Lower leg skin (tissue), 4 donors: ENCODE measurements around the gene PHETA1. TPM values are rescaled to one million over a fixed set of nuclear protein-coding genes. Genes with fewer than 3 reads are reported as not detected.
"Not testable (repeated sequence)": the region's sequence is repeated elsewhere in the genome, so short reads cannot be mapped to it uniquely, and the experiment has no call there.

ENCODE experiments used
- DNase-seq, 2 donors: peaks; one replicate each; pipeline ENCODE4 v3.0.0-alpha.2; 2019; ENCODE audit warnings: low spot score in 2 of 2
- H3K4me3 ChIP-seq: fragments of 200-600 bp; sonication (generic); 2 replicates; pipeline ENCODE4 v1.5.1; 2017; ENCODE audit warnings: mild to moderate bottlenecking, low read depth; ENCODE audit not compliant: poor library complexity, severe bottlenecking
- POLR2A ChIP-seq, 2 donors: fragments of 450-650 bp; IDR thresholded peaks; one replicate each; pipeline ENCODE4 v1.6.1; 2016 to 2017; ENCODE audit warnings: antibody characterized with exemption in 2 of 2, mild to moderate bottlenecking in 1 of 2, moderate library complexity in 1 of 2
- WGBS, 2 donors: methylation state at CpG; one replicate each; pipeline ENCODE4 v1.1.5; 2018; 5-methylcytosine and 5-hydroxymethylcytosine counted together
- intact Hi-C: fragments of 100-400 bp; cut with DNase I; formaldehyde crosslinking; loops from one replicate; pipeline ENCODE4 v1.15.0; 2023; ENCODE audit warnings: low total_unique reads
- total RNA-seq, 4 donors: library from RNA; depleted of rRNA; stranded (reverse); fragments of >200 nt; gene quantifications; one replicate each; pipeline ENCODE4 v1.1.0, GENCODE V29; 2016
- TF ChIP-seq, protein P1 (sequence below), 3 donors: fragments of 450-650 bp; IDR thresholded peaks; one replicate each; pipeline ENCODE4 v1.5.1; 2016; ENCODE audit warnings: antibody characterized with exemption in 3 of 3, mild to moderate bottlenecking in 3 of 3, moderate library complexity in 2 of 3

PHETA1 gene
- total RNA-seq, 4 donors from 2014 or later = 18.6 to 37.3 (median 25.1) TPM

DNA sequence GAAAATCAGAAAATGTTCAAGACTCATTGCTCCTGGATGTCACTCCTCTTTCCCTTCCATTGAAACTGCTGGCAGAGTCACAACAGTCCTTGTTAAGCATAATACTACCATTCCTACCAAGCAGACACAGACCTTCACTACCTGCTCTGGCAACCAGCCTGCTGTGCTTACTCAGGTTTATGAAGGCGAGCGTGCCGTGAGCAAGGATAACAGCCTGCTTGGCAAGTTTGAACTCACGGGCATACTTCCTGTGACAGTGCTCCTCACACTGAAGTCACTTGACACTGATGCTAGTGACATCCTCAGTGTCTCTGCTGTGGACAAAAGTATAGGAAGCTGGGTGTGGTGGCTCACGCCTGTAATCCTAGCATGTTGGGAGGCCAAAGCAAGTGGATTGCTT is 15.7 kb upstream of the PHETA1 start:
- WGBS, 2 donors = 52 to 58% methylated on average over 5 of the region's 5 CpGs
- intact Hi-C loops = no loop called here
- no peak for DNase-seq
- TF ChIP-seq POLR2A (IDR thresholded peaks at IDR 0.05) = no peak
- TF ChIP-seq, protein P1, sequence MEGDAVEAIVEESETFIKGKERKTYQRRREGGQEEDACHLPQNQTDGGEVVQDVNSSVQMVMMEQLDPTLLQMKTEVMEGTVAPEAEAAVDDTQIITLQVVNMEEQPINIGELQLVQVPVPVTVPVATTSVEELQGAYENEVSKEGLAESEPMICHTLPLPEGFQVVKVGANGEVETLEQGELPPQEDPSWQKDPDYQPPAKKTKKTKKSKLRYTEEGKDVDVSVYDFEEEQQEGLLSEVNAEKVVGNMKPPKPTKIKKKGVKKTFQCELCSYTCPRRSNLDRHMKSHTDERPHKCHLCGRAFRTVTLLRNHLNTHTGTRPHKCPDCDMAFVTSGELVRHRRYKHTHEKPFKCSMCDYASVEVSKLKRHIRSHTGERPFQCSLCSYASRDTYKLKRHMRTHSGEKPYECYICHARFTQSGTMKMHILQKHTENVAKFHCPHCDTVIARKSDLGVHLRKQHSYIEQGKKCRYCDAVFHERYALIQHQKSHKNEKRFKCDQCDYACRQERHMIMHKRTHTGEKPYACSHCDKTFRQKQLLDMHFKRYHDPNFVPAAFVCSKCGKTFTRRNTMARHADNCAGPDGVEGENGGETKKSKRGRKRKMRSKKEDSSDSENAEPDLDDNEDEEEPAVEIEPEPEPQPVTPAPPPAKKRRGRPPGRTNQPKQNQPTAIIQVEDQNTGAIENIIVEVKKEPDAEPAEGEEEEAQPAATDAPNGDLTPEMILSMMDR (IDR thresholded peaks at IDR 0.05) = no peak
- no peak overlapping the region for H3K4me3 ChIP-seq

DNA sequence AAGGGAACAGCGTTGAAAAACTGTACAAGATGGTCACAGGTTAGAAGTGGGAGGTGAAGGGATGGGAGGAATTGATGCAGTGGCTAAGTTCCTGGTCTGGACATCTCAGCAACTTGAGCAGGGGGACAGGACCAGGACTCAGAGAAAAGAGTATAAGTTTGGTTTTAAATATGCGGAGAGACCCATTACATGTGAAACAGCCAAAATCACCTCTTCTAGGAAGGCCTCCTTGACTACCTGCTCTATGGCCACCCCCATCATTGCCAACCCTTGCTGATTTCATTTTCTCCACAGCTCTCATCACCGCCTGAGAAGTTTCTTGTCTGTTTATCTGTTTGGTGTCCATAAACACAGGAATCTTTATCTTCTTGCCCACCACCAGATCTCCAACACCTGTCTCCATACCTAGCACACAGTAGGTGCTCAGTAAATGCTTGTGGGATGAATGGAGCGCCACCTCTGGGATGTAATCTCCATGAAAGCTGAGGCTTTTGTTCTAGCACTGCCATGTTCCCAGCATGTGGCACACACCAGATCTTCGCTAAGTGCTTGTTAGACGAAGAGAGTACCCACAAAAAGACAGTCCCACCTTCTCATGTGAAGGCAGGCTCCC is 11.2 kb upstream of the PHETA1 start:
- H3K4me3 ChIP-seq = no peak overlapping the region
- no peak for DNase-seq
- intact Hi-C loops = no loop called here
- no peak for TF ChIP-seq POLR2A (IDR thresholded peaks at IDR 0.05)
- TF ChIP-seq, protein P1 (IDR thresholded peaks at IDR 0.05) = no peak
- WGBS, 2 donors = 94 to 95% methylated on average over 6 of the region's 6 CpGs

DNA sequence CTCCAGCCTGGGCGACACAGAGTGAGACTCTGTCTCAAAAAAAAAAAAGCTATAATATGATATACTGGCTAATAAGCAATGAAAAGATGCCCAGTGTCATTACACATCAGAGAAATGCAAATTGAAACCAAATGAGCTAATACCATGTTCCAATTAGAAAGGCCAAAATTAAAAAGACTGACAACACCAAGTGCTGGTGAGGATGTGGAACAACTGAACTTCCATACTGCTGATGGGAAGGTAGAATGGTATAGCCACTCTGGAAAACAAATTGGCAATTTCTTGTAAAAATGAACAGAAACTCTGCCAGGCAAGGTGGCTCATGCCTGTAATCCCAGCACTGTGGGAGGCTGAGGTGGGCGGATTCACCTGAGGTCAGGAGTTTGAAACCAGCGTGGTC is 8.5 kb upstream of the PHETA1 start:
- no peak for DNase-seq
- 92 to 93% methylated on average over 3 of the region's 3 CpGs for WGBS, 2 donors
- H3K4me3 ChIP-seq = no peak overlapping the region
- TF ChIP-seq, protein P1 (IDR thresholded peaks at IDR 0.05) = no peak
- no peak for TF ChIP-seq POLR2A (IDR thresholded peaks at IDR 0.05)
- intact Hi-C loops = no loop called here

DNA sequence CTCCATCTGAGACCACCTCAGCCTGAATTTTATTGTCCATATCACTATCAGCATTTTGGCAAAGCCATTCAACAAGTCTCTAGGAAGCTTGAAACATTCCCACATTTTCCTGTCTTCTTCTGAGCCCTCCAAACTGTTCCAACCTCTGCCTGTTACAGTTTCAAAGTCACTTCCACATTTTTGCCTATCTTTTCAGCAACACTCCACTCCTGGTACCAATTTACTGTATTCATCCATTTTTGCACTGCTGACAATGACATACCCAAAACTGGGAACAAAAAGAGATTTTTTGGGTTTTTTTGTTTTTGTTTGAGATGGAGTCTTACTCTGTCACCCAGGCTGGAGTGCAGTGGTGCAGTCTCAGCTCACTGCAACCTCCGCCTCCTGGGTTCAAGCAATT is 4.3 kb upstream of the PHETA1 start:
- H3K4me3 ChIP-seq, intact Hi-C loops, DNase-seq: not testable (repeated sequence)
- WGBS, 2 donors = 96 to 100% methylated on average over 1 of the region's 1 CpG

DNA sequence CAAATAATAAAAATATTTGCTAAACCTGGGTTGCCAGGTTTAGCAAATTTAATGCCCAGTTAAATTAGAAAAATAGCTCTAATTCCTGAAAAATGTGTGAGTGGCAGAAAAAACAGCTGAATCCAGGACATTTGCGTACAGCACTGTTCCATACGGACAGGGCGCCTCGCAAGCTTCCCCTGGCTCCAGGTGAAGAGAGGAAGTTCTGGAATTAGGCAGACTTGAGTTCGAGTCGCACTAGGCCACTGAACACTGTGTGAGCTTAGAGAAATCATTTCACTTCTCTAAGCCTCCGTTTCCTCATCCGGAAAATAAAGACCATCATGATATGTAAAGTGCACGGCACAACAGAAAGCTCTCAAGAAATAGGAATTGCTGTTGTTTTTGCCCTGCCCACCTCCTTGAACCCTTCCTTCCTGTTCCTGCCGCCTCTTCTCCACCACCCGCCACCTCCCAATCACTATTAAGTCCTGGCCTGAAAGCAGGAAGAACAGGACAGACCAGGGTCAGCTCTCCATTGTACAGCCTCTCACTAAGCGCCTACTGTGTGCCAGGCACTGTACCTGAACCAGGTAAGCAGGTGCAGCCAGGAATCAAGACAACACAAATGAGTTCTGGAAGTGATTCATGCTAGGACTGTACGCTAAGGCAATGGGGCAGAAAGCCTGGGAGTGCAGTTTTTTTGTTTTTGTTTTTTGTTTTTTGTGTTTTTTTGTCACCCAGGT is 763 bp upstream of the PHETA1 start:
- intact Hi-C loops = no loop called here
- TF ChIP-seq, protein P1 (IDR thresholded peaks at IDR 0.05) = no peak
- TF ChIP-seq POLR2A (IDR thresholded peaks at IDR 0.05) = no peak
- WGBS, 2 donors = 40 to 44% methylated on average over 13 of the region's 13 CpGs
- peak overlapping the region; percentile 58 for H3K4me3 ChIP-seq
- no peak for DNase-seq

DNA sequence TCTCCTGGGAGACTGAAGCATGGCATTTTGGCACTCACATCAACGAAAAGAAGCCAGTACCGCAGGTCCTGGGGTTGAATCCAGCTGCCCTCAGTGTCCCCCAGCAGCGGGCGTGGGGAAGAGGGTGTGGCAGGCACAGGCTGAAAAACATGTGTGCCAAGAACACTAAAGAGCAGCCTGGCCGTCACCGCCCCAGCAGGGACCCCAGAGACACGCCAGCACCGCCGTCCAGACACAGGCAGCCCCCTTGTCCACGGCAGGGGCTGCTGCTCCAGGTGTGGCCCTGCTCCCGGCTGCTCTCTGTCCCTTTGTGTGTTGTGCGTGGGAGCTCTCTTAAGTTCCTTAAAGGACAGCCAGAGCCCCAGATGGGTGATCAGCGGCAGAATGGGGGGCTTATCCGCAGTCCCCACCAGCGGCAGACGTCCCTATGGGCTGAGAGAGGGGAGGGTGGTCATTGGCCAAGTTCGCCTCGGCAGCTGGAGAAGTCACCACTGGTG is 556 bp downstream of the PHETA1 start:
- intact Hi-C loops = no loop called here
- H3K4me3 ChIP-seq = peak overlapping the region; percentile 58
- 1% methylated on average over 16 to 18 of the region's 18 CpGs for WGBS, 2 donors
- TF ChIP-seq, protein P1 (IDR thresholded peaks at IDR 0.05) = no peak
- no peak for TF ChIP-seq POLR2A (IDR thresholded peaks at IDR 0.05)
- DNase-seq = peak in 1 of 2 donors; percentile 89
